ENCODE results near the gene DOK6.

Gene DOK6

DNA sequence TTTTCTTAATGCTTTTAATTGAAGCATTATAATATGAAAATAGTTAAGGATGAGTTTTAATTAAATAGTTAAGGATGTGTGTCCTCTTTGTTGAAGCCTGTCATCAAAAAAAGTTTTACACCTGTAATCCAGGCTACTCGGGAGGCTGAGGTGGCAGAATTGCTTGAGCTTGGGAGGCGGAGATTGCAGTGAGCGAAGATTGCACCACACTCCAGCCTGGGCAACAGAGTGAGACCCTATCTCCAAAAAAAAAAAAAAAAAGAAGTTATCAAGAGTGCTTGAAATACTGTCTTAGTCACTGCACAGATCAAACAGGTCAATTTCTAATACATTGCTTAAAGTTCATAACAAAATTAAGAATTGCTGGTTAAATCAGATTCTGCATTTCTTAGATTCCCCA is 353.4 kb downstream of the DOK6 start:
- DNase-seq (ENCODE audit: low read depth), result no peak

DNA sequence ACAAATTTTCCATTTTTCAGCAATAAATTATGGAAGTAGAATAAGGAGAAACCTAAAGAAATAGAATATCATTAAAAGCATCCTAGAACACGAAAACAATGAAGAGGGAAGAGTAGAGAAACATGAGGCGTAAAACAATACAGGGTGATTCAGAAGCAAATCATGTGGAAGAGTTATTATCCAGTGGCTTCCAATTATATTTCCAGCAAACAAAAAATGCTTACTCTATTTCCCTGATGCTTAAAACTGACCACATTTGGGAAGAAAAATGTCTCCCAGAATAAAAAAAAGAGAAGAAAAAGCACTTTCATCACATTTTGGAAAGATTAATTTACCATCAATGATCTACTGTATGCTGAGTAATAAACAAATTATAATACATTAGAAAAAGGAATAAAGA is 354.4 kb downstream of the DOK6 start:
- DNase-seq (ENCODE audit: low read depth), result no peak

DNA sequence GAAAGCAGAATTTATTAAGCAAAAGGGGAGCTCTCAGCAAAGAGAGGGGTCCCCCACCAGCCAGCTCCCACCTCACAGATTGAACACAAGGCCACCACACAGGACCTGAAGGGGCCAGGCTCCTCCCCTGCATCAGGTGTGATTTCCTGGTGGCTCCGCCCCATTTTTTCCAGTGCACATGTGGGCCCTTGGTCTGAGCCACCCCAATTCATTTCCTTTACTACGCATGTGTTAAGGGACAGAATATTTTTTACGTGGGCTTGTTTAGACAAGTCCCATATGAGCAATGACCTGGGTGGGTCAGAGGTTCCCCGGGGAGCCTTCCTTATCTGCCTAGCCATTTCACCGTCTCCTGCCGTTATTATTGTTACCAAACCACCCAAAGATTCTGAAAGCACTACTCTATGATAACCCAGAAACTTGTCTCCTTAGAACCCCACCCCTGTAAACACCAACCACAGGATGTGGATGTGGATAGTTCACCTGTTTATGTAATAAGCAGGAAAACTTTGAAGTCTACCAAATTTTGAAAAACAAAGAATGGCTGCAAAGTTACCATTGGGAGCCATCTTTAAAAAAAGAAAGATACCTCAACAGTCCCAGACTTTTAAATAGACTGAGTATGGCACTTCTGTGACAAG is 355.3 kb downstream of the DOK6 start:
- no peak for DNase-seq (ENCODE audit: low read depth)

DNA sequence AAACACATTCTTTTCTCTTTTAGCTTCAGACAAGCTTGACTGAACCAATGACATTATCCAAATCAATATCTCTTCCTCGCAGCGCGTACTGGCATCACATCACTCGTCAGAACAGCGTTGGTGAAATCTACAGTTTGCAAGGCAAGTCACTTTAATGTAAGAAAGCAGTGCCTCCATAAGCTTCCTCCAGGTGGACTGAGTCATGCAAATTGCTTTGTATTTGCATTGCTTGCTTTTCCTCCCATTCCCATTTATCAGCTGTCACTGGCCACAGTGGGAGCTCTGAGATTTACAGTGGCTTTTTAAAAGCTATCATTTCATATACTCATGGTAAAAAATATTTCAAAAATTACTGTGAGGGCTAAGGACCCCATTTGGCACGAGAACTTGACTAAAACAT is 357.0 kb downstream of the DOK6 start:
- no peak for DNase-seq (ENCODE audit: low read depth)

DNA sequence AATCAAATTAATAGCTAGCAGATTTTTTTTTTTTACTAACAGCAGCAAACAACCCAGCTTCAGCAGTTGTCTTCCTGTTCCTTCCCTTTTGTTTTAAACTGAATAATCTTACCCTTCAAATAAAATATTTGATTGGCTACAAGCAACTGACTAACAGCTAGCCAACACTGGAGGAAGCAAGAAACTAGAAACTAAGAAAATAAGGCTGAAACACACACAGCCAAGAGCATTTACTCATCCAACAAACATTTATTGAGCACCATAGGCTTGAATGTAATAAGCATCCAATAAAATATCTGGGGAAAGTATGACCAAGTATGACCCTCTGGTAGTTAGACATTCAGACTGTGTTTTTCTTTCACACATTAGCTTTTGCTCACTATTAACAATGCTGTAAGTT is 357.8 kb downstream of the DOK6 start:
- no peak for DNase-seq (ENCODE audit: low read depth)

DNA sequence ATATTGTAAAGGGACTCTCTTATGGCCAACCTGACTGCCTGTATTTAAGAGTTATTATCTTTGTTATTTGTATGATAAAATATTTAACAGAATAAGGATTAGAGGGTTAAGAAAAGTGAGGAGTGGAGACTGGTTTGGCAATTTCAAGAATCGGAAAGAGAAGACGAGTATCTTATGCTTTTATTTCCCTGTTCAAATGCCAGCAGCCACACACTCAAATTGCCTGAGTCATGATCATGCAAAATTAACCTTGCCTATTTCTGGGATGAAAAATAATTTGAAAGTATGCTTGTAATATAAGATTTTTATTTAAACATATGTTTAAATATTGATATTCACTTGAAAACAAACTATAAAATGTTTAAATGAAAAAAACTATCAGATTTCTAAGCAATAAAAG is 358.4 kb downstream of the DOK6 start:
- no peak for DNase-seq (ENCODE audit: low read depth)

- no peak for DNase-seq (ENCODE audit: low read depth)
These were observed 362.3 kb downstream of the DOK6 start for GRCh38 chr18:69763002-69763401.

DNA sequence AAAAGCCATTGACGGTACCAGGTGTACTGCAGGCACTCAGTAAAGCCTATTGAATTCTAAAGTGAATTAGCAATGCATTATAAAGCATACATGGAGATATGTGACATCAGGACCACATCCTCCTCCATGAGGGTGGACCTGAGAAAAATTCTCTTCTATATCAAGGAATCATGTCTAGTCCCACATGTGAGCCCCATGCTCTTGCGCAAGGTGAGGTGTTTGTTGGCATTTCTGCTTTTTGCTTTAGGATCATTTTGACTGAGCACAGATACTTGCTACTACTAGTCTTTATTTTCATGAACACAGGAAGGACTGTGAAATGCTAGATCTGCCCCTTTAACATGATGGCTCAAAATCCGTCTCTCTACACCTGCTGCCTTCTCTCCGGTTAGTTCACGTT is 363.1 kb downstream of the DOK6 start:
- DNase-seq (ENCODE audit: low read depth), result no peak

GRCh38 chr18:69770238-69770637 is 369.6 kb downstream of the DOK6 start:
- DNase-seq (ENCODE audit: low read depth), result no peak

GRCh38 chr18:69774831-69775230 is 374.1 kb downstream of the DOK6 start:
- no peak for DNase-seq (ENCODE audit: low read depth)

DNA sequence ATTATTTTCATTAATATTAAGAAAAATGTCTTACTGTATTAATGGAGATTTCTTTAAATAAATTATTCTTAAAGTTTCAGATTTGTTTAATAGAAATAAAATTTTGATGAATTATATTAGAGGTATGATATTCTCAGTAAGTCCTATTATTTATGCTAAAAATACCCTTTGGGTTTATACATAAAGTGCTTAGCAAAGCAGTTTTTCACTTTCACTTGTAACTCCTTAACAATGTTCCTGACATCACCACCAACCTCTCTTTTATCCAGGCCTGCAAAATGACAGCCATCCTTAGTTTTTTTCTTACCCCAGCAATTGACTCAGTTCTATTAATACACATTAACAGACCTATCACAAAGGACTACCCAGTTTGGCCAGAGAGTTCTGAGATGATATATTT is 376.6 kb downstream of the DOK6 start:
- DNase-seq (ENCODE audit: low read depth), result no peak

GRCh38 chr18:69778680-69779079 is 378.0 kb downstream of the DOK6 start:
- no peak for DNase-seq (ENCODE audit: low read depth)

DNA sequence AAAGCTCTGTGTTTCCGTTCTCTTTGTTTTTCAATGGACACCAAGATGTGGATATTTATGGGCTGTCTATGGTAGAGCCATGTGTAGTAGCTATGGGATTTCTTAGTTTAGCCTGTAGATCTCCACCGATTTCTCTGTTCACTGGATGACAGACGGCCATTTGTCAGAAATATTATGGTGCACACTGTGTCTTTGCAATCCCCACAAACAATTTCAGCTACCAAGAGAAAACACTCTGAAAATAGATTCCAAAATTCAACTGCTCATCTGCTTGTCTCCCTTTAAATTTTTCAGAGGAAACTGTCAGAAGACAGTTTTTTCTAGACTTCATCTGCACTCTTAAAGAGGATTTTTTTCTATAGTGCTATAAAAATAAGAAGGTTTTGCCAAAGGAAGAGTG is 380.2 kb downstream of the DOK6 start:
- no peak for DNase-seq (ENCODE audit: low read depth)

GRCh38 chr18:69784815-69785214 is 384.1 kb downstream of the DOK6 start:
- no peak for DNase-seq (ENCODE audit: low read depth)

GRCh38 chr18:69785466-69785865 is 384.8 kb downstream of the DOK6 start:
- no peak for DNase-seq (ENCODE audit: low read depth)

GRCh38 chr18:69786427-69786826 is 385.7 kb downstream of the DOK6 start:
- DNase-seq (ENCODE audit: low read depth), result no peak

DNA sequence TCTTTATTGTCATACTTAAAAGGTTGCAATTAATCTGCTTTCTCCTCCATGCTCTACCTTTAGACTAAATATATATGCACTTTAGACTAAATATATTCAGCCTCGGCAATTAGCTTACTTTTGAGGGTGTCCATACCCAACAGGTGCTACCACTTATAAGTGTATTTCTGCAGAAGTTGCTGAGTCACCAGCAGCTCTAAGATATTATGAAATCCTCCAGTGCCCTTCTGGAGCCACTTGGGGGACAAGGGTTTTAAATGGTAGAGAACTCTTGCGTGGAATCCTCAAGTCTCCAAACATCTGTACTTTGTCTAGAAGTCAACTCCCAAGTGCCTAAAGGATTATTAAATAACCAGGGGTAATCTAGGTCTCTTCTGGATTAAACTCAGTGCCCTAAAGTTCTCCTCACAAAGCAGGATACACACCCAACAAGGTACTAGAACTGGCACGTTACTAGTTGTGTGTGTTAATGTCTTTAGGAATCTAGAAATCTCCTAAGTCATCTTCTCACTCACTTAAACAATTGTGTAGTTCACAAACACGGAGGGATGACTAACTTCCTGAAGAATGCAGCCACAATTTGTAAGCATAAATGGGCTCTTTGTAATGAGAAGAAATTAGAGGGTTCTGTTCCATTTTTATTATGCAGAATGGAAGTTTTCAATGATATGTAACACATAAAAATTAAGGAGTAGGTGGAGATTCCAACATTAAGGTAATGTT is 387.3 kb downstream of the DOK6 start:
- no peak for DNase-seq (ENCODE audit: low read depth)

- no peak for DNase-seq (ENCODE audit: low read depth)
These were observed 389.1 kb downstream of the DOK6 start for GRCh38 chr18:69789794-69790193.

- DNase-seq (ENCODE audit: low read depth), result no peak
These were observed 390.0 kb downstream of the DOK6 start for GRCh38 chr18:69790649-69791048.

DNA sequence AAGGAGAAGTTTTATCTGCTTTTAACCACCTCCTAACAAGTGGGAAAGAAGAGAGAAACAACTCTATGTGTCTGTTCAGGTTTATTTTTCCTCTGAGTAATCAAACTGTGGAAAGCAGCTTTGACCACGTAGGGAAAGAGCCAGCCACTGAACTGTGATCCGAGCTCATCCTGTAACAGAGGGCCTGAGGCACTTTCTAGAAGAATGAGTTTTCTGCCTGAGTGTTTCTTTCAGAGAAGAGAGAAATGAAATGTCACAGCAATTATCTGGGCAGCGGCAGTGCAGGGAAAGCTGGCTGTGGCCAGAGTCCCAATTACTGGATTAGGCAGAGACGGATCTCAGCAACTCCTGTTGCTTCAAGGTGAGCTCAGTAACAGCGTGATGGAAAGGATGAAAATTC is 395.1 kb downstream of the DOK6 start:
- DNase-seq (ENCODE audit: low read depth), result no peak

DNA sequence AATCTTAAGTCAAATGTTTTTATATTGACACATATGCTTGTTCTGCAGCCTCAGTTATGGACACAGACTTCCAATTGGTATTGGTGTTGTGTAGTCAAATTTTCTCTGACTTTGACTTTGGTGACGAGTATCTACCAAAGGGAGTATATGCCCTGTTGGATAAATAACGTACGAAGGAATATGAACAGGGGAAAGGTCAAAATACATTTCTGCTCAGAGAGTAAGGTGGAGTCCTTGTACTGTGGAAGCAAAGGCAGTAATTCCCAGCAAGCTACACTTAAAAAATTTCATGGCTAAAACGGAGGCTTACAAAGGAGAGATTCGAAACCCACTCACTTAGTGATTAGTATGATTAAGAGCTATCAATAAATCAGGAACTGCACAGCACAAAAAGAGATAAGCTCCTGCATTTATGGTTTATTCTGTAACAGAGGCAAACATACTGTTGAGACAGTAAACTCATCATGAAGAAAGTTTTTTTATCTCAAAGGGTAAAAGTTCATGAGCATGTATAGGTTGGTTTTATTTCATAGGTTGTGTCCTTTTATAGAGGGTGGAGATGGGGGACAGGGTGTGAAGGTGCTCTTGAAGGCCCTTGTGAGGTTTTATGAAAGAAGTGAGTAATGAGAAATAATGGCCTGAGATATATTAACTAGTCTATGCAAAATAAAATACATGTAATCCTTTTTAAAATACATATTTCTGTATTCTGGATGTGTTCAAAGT is 404.3 kb downstream of the DOK6 start:
- DNase-seq (ENCODE audit: low read depth), result no peak

DNA sequence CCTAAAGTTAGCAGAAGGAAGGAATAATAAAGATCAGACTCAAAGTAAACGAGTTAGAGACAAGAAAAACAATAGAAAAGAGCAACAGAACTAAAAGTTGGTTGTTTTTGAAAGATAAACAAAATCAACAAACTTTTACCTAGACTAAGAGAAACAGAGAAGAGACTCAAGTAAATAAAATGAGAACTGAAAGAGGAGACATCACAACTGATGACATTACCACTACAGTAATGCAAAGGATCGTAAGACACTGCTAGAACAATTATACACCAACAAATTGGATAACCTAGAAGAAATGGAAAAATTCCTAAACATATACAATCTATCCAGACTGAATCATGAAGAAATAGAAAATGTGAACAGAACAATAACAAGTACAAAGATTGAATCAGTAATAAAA is 407.7 kb downstream of the DOK6 start:
- no peak for DNase-seq (ENCODE audit: low read depth)

DNA sequence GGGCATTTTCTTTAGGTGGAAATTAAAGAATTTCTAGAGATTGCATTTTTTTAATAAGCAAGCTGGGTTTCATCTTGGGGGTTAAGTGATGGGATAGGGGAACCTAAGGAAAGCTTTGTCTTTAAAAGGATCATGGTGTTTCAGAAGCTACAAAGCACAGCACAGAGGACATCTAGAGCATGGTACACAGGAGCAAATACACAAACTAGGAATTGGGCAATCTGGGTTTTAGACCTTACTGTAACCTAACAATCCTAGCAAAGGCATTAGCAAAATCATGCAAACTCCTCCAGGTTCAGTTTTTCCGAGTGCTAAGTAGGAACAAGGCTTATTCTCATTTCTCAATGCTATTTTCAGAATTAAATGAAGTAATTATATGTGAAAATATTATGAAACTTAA is 412.9 kb downstream of the DOK6 start:
- DNase-seq (ENCODE audit: low read depth), result no peak
